ENCODE data around the gene TBL1XR1.

GRCh38 chr3:177144922-177145321 lies 52.4 kb downstream of the TBL1XR1 start:
- TF ChIP-seq ZNF274 (IDR thresholded peaks at IDR 0.05; ENCODE audit: low read depth, low read length): no peak
- TF ChIP-seq CTCF (IDR thresholded peaks at IDR 0.05 in 2 of 3, conservative IDR thresholded peaks at IDR 0.05 in 1 of 3; ENCODE audit: borderline replicate concordance in 1 of 3, insufficient read depth in 1 of 3, low read depth in 2 of 3, low read length in 2 of 3): no peak
- TF ChIP-seq JUND (IDR thresholded peaks at IDR 0.05): no peak
- TF ChIP-seq EZH2 (IDR thresholded peaks at IDR 0.05): no peak
- no peak for TF ChIP-seq MAX (IDR thresholded peaks at IDR 0.05)
- no peak for TF ChIP-seq POLR2AphosphoS5 (IDR thresholded peaks at IDR 0.05; ENCODE audit: low read depth, low read length)
- no peak for TF ChIP-seq POLR2A (IDR thresholded peaks at IDR 0.05; ENCODE audit: borderline replicate concordance, extremely low read depth, insufficient read depth, insufficient read length)
- no peak for TF ChIP-seq SIN3A (IDR thresholded peaks at IDR 0.05; ENCODE audit: low read depth)
- TF ChIP-seq REST (IDR thresholded peaks at IDR 0.05; ENCODE audit: low read depth): no peak
- TF ChIP-seq YY1 (IDR thresholded peaks at IDR 0.05; ENCODE audit: extremely low read depth, insufficient replicate concordance, low read depth, low read length): no peak
- TF ChIP-seq ELF1 (IDR thresholded peaks at IDR 0.05; ENCODE audit: borderline replicate concordance, low read depth): no peak
- TF ChIP-seq CEBPB (IDR thresholded peaks at IDR 0.05; ENCODE audit: low read depth): no peak
- no peak for TF ChIP-seq EZH2phosphoT487 (IDR thresholded peaks at IDR 0.05; ENCODE audit: borderline replicate concordance)
- no peak for TF ChIP-seq SRF (IDR thresholded peaks at IDR 0.05; ENCODE audit: low read depth)

Measured in HCT116 (cell line).